HepG2 (cell line): ENCODE results near the gene P4HB. TPM values are rescaled to one million over a fixed set of nuclear protein-coding genes. Genes with fewer than 3 reads are reported as not detected.
A peak's percentile ranks its signal among the peaks of the same experiment; 100 is the strongest.

ENCODE experiments used
- CAMTA2 ChIP-seq: sonication (generic); formaldehyde crosslinking; IDR thresholded peaks from 2 replicates; pipeline ENCODE4 v1.4.0; 2020; ENCODE audit warnings: mild to moderate bottlenecking, missing genetic modification reagents, borderline replicate concordance
- ETV6 ChIP-seq: sonication (generic); formaldehyde crosslinking; conservative IDR thresholded peaks from 2 replicates; pipeline ENCODE4 v1.4.0; 2020; ENCODE audit warnings: missing genetic modification reagents
- FOXO1 ChIP-seq: sonication (generic); formaldehyde crosslinking; IDR thresholded peaks from 2 replicates; pipeline ENCODE4 v1.4.0; 2020; ENCODE audit warnings: missing genetic modification reagents
- GATAD1 ChIP-seq: IDR thresholded peaks from 2 replicates; pipeline ENCODE4 v1.6.1; 2016; ENCODE audit warnings: missing genetic modification reagents, missing compliant biosample characterization
- MEF2D ChIP-seq: sonication (generic); formaldehyde crosslinking; IDR thresholded peaks from 2 replicates; pipeline ENCODE4 v1.5.1; 2020; ENCODE audit warnings: mild to moderate bottlenecking, missing genetic modification reagents
- MZF1 ChIP-seq: sonication (generic); formaldehyde crosslinking; IDR thresholded peaks from 2 replicates; pipeline ENCODE4 v1.8.1; 2023; ENCODE audit warnings: mild to moderate bottlenecking, missing genetic modification reagents, borderline replicate concordance
- RFXAP ChIP-seq: sonication (generic); formaldehyde crosslinking; IDR thresholded peaks from 2 replicates; pipeline ENCODE4 v1.4.0; 2020; ENCODE audit warnings: missing genetic modification reagents, borderline replicate concordance
- SKI ChIP-seq: fragments of 450-650 bp; IDR thresholded peaks from one replicate; pipeline ENCODE4 v1.6.1; 2018; ENCODE audit warnings: mild to moderate bottlenecking; ENCODE audit not compliant: partially characterized antibody
- TARDBP ChIP-seq: sonication (generic); formaldehyde crosslinking; IDR thresholded peaks from 2 replicates; pipeline ENCODE4 v1.8.0; 2022; ENCODE audit warnings: mild to moderate bottlenecking, missing genetic modification reagents
- WIZ ChIP-seq: sonication (generic); formaldehyde crosslinking; IDR thresholded peaks from 2 replicates; pipeline ENCODE4 v1.5.1; 2020; ENCODE audit warnings: mild to moderate bottlenecking, missing genetic modification reagents
- ZFP62 ChIP-seq: sonication (generic); formaldehyde crosslinking; IDR thresholded peaks from 2 replicates; pipeline ENCODE4 v1.4.0; 2020; ENCODE audit warnings: missing genetic modification reagents
- ZNF326 ChIP-seq: sonication (generic); formaldehyde crosslinking; IDR thresholded peaks from 2 replicates; pipeline ENCODE4 v1.4.0; 2020; ENCODE audit warnings: missing genetic modification reagents, borderline replicate concordance
- ZNF589 ChIP-seq: sonication (generic); formaldehyde crosslinking; conservative IDR thresholded peaks from 2 replicates; pipeline ENCODE4 v1.8.0; 2022; ENCODE audit warnings: mild to moderate bottlenecking, moderate library complexity, missing genetic modification reagents
- ZNF772 ChIP-seq: sonication (generic); formaldehyde crosslinking; IDR thresholded peaks from 2 replicates; pipeline ENCODE4 v1.5.0; 2020; ENCODE audit warnings: mild to moderate bottlenecking, missing genetic modification reagents
- polyA plus RNA-seq, 8 experiments: library from polyadenylated mRNA; depleted of rRNA in 3 of 8; stranded (reverse) in 7 of 8; unstranded in 1 of 8; fragments of >200 nt; fragmentation: Illumina TruSeq in 4 of 8; extraction: Trizol in 4 of 8; gene quantifications; 2 replicates each; pipeline versions ENCODE4 v1.2.1 to v1.2.3, GENCODE V29; 2011 to 2016; ENCODE audit warnings: low read depth in 4 of 8, missing spikeins in 1 of 8, mixed read lengths in 1 of 8; ENCODE audit not compliant: insufficient read depth in 1 of 8
- total RNA-seq, 5 experiments: library from RNA; depleted of rRNA; stranded (reverse); fragments of >200 nt; fragmentation: Illumina TruSeq; extraction: Trizol; gene quantifications; 2 replicates each; pipeline ENCODE4 v1.2.3, GENCODE V29; 2016; ENCODE audit warnings: low read depth in 1 of 5
- TF ChIP-seq, protein P1 (sequence below): sonication (generic); formaldehyde crosslinking; IDR thresholded peaks from 2 replicates; pipeline ENCODE4 v1.4.0; 2020; ENCODE audit warnings: missing genetic modification reagents, borderline replicate concordance
- TF ChIP-seq, protein P2 (sequence below): sonication (generic); formaldehyde crosslinking; IDR thresholded peaks from 2 replicates; pipeline ENCODE4 v1.5.0; 2020; ENCODE audit warnings: missing genetic modification reagents
- TF ChIP-seq, protein P3 (sequence below): sonication (generic); formaldehyde crosslinking; IDR thresholded peaks from 2 replicates; pipeline ENCODE4 v1.4.0; 2020; ENCODE audit warnings: mild to moderate bottlenecking, missing genetic modification reagents, borderline replicate concordance

Gene P4HB
- total and polyA plus RNA-seq, 2 of the 13 experiments (the other 11 are each of a cell fraction or from before 2014, with no cell fraction given): 185 to 782 TPM

DNA sequence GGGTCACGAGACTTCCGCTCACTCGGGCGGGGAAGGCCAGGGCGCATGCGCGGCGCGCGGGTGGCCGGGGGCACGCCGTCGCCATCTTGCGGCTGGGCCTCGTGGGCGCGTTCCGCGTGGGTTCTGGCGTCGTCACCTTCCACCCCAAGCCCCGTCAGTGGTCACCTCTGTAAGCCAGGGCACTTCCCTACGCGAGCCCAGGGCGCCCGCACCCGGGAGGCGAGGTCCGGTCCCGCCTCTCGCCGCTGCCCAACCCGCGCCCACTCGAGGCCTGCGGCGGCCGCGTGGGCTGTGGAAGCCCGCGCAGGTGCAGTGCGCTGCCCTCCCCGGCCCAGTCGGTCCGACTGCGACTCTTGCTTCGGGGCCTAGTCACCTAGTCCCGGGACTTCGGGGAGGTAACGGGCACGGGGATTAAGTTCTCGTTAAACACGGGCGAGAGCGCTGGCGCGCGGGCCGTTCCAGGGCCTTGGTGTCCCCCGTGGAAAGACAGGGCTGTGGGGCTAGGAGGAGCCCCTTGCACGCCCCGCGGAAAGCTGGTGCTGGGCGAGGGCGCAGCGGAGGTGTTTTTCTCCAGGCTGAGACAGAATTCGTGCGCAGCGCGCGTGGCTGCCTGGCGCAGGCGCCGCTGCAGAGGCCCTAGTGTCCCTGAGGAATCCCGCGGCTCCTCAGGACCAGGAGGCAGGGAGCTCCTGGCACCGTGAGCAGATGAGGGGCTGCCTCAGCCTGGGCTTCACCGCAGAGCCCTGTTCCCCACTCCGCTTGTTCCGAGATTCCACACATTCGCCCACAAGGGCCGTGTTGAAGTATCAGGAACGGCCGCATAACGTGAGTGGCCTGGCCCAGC, 11.3 kb upstream of the P4HB start (continued):
- TF ChIP-seq, protein P1, sequence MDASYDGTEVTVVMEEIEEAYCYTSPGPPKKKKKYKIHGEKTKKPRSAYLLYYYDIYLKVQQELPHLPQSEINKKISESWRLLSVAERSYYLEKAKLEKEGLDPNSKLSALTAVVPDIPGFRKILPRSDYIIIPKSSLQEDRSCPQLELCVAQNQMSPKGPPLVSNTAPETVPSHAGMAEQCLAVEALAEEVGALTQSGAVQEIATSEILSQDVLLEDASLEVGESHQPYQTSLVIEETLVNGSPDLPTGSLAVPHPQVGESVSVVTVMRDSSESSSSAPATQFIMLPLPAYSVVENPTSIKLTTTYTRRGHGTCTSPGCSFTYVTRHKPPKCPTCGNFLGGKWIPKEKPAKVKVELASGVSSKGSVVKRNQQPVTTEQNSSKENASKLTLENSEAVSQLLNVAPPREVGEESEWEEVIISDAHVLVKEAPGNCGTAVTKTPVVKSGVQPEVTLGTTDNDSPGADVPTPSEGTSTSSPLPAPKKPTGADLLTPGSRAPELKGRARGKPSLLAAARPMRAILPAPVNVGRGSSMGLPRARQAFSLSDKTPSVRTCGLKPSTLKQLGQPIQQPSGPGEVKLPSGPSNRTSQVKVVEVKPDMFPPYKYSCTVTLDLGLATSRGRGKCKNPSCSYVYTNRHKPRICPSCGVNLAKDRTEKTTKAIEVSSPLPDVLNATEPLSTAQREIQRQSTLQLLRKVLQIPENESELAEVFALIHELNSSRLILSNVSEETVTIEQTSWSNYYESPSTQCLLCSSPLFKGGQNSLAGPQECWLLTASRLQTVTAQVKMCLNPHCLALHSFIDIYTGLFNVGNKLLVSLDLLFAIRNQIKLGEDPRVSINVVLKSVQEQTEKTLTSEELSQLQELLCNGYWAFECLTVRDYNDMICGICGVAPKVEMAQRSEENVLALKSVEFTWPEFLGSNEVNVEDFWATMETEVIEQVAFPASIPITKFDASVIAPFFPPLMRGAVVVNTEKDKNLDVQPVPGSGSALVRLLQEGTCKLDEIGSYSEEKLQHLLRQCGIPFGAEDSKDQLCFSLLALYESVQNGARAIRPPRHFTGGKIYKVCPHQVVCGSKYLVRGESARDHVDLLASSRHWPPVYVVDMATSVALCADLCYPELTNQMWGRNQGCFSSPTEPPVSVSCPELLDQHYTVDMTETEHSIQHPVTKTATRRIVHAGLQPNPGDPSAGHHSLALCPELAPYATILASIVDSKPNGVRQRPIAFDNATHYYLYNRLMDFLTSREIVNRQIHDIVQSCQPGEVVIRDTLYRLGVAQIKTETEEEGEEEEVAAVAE (CRISPR knock-in tag): 0 out of 2 replicates have a peak, but pooled peaks have one; percentile 15
- TF ChIP-seq MZF1 (CRISPR knock-in tag) (no peak), MEF2D (CRISPR knock-in tag) (no peak), CAMTA2 (peak; percentile 98), GATAD1 (peak; percentile 86), ZNF589 (peak; percentile 97), WIZ (CRISPR knock-in tag) (no peak; the same call in 1 of the 2 replicates), ZFP62 (CRISPR knock-in tag) (no peak), RFXAP (CRISPR knock-in tag) (no peak; the same call in 1 of the 2 replicates), ETV6 (CRISPR knock-in tag) (peak; percentile 82), TARDBP (CRISPR knock-in tag) (peak; percentile 70), ZNF772 (CRISPR knock-in tag) (0 out of 2 replicates have a peak, but pooled peaks have one; percentile 81), SKI (peak; percentile 65), FOXO1 (CRISPR knock-in tag) (peak; percentile 64; the same call in 1 of the 2 replicates), ZNF326 (CRISPR knock-in tag) (peak; percentile 74)
- TF ChIP-seq, protein P2, sequence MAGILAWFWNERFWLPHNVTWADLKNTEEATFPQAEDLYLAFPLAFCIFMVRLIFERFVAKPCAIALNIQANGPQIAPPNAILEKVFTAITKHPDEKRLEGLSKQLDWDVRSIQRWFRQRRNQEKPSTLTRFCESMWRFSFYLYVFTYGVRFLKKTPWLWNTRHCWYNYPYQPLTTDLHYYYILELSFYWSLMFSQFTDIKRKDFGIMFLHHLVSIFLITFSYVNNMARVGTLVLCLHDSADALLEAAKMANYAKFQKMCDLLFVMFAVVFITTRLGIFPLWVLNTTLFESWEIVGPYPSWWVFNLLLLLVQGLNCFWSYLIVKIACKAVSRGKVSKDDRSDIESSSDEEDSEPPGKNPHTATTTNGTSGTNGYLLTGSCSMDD (CRISPR knock-in tag): 0 out of 2 replicates have a peak, but pooled peaks have one; percentile 65
- TF ChIP-seq, protein P3, sequence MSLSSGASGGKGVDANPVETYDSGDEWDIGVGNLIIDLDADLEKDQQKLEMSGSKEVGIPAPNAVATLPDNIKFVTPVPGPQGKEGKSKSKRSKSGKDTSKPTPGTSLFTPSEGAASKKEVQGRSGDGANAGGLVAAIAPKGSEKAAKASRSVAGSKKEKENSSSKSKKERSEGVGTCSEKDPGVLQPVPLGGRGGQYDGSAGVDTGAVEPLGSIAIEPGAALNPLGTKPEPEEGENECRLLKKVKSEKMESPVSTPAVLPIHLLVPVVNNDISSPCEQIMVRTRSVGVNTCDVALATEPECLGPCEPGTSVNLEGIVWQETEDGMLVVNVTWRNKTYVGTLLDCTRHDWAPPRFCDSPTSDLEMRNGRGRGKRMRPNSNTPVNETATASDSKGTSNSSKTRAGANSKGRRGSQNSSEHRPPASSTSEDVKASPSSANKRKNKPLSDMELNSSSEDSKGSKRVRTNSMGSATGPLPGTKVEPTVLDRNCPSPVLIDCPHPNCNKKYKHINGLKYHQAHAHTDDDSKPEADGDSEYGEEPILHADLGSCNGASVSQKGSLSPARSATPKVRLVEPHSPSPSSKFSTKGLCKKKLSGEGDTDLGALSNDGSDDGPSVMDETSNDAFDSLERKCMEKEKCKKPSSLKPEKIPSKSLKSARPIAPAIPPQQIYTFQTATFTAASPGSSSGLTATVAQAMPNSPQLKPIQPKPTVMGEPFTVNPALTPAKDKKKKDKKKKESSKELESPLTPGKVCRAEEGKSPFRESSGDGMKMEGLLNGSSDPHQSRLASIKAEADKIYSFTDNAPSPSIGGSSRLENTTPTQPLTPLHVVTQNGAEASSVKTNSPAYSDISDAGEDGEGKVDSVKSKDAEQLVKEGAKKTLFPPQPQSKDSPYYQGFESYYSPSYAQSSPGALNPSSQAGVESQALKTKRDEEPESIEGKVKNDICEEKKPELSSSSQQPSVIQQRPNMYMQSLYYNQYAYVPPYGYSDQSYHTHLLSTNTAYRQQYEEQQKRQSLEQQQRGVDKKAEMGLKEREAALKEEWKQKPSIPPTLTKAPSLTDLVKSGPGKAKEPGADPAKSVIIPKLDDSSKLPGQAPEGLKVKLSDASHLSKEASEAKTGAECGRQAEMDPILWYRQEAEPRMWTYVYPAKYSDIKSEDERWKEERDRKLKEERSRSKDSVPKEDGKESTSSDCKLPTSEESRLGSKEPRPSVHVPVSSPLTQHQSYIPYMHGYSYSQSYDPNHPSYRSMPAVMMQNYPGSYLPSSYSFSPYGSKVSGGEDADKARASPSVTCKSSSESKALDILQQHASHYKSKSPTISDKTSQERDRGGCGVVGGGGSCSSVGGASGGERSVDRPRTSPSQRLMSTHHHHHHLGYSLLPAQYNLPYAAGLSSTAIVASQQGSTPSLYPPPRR (CRISPR knock-in tag): no peak; the same call in 1 of the 2 replicates
